ENCODE results near the gene PTPN7. TPM values are rescaled to one million over a fixed set of nuclear protein-coding genes. Genes with fewer than 3 reads are reported as not detected.

The PTPN7 gene
- total RNA-seq, 1 donor from 2014 or later: 0.75 TPM

DNA sequence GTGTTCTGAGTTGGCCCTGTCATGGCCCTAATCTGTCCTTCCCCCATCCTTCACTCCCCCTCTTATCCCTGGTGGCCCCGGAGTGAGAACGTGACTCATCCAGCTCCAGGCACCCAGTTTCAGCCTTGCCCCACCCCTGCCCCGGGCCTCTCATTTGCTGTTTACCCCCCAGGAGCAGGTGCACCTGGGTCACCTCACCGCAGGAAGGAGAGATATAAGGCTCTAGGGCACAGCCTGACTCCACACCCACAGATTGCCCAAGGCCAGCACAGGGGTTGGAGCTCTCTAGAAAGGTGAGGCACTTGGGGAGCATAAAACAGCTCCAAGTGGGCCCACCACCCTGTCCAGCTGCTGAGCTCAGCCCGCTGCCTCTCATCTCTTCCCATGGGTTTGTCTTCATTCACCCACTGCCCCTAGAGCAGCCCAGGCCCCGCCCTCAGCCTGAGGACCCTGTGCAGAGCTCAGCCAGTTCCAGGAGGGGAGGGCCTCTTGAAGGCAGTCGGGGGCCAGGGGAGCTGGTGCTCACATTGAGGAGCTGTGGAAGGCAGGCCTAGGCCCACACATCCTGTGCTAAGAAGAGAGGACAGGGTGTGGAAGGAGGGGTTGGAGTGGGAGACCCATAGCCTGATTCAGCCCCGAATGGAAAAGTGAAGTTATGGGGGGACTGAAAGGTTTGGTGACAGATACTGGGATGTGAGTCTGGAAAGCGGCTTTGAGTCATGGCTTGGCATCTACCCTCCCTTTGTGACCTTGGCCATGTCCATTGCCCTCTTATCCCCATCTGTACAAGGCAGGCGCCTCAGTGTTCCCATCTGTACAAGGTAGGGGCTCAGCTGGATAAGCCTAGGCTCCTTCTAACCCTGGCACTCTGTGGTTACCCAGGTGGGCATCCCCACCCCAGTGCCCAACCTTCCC is 53.8 kb downstream of the PTPN7 start:
- H3K4me1 Mint-ChIP-seq (ENCODE audit: low read depth, unreplicated experiment): peaks cover 13% of the 10 kb centered on the region
- no peak for FAIRE-seq
- no peak overlapping the region for H3K4me3 Mint-ChIP-seq (ENCODE audit: unreplicated experiment)

GRCh38 chr1:202105571-202106339 is 54.6 kb downstream of the PTPN7 start:
- H2AFZ ChIP-seq (ENCODE audit: low read depth, low read length): peak overlapping the region; percentile 75
- peak; percentile 76 for DNase-seq (ENCODE audit: low read depth)
- peaks cover 6% of the 10 kb centered on the region for H3K27me3 Mint-ChIP-seq (ENCODE audit: low read depth, unreplicated experiment)
- H3K4me1 Mint-ChIP-seq (ENCODE audit: low read depth, unreplicated experiment): peaks cover 13% of the 10 kb centered on the region
- peak overlapping the region; percentile 62 for H3K4me3 Mint-ChIP-seq (ENCODE audit: unreplicated experiment)
- H4K20me1 ChIP-seq (ENCODE audit: insufficient read depth, low read length): no peaks in the 10 kb centered on the region
- H3K27ac ChIP-seq (ENCODE audit: low read depth, low read length): peak overlapping the region; percentile 68
- peaks cover 27% of the 10 kb centered on the region for H3K4me1 ChIP-seq (ENCODE audit: insufficient read depth, low read length)
- H3K4me2 ChIP-seq (ENCODE audit: low read length): peak overlapping the region; percentile 70
- H3K4me3 ChIP-seq (ENCODE audit: insufficient read depth, low read depth, low read length): no peak overlapping the region
- no peaks in the 10 kb centered on the region for H3K9me3 ChIP-seq (ENCODE audit: insufficient read depth, low read depth, low read length)
- no peaks in the 10 kb centered on the region for H3K27me3 ChIP-seq (ENCODE audit: insufficient read depth, low read length)
- H3K36me3 Mint-ChIP-seq (ENCODE audit: low read depth, unreplicated experiment): no peaks in the 10 kb centered on the region
- peak overlapping the region; percentile 46 for H3K9ac ChIP-seq (ENCODE audit: low read length)
- H3K9me3 Mint-ChIP-seq (ENCODE audit: unreplicated experiment): no peaks in the 10 kb centered on the region
- TF ChIP-seq EZH2 (IDR thresholded peaks at IDR 0.05; ENCODE audit: insufficient read depth, low read length): no peak
- no peak for TF ChIP-seq CTCF (IDR thresholded peaks at IDR 0.05; ENCODE audit: insufficient read depth, low read depth, low read length)
- H3K27ac Mint-ChIP-seq (ENCODE audit: unreplicated experiment): peak overlapping the region; percentile 75
- FAIRE-seq: no peak
- H3K79me2 ChIP-seq (ENCODE audit: insufficient read depth, low read length): no peaks in the 10 kb centered on the region
- no peaks in the 10 kb centered on the region for H3K36me3 ChIP-seq (ENCODE audit: insufficient read depth, low read length)

More for the DNA sequence above, 53.8 kb downstream of the PTPN7 start:
- Histone ChIP-seq H4K20me1 (ENCODE audit: insufficient read depth, low read length) (no peaks in the 10 kb centered on the region), H2AFZ (ENCODE audit: low read depth, low read length) (no peak overlapping the region), H3K27ac (ENCODE audit: low read depth, low read length) (no peak overlapping the region), H3K9me3 (ENCODE audit: insufficient read depth, low read depth, low read length) (no peaks in the 10 kb centered on the region), H3K4me1 (ENCODE audit: insufficient read depth, low read length) (peaks cover 27% of the 10 kb centered on the region), H3K9ac (ENCODE audit: low read length) (no peak overlapping the region), H3K4me3 (ENCODE audit: insufficient read depth, low read depth, low read length) (no peak overlapping the region), H3K36me3 (ENCODE audit: insufficient read depth, low read length) (no peaks in the 10 kb centered on the region), H3K79me2 (ENCODE audit: insufficient read depth, low read length) (no peaks in the 10 kb centered on the region), H3K4me2 (ENCODE audit: low read length) (no peak overlapping the region), H3K27me3 (ENCODE audit: insufficient read depth, low read length) (no peaks in the 10 kb centered on the region)
- no peak for DNase-seq (ENCODE audit: low read depth)
- H3K27me3 Mint-ChIP-seq (ENCODE audit: low read depth, unreplicated experiment): peaks cover 9% of the 10 kb centered on the region
- TF ChIP-seq CTCF (IDR thresholded peaks at IDR 0.05; ENCODE audit: insufficient read depth, low read depth, low read length) (no peak), EZH2 (IDR thresholded peaks at IDR 0.05; ENCODE audit: insufficient read depth, low read length) (no peak)
- no peak overlapping the region for H3K27ac Mint-ChIP-seq (ENCODE audit: unreplicated experiment)
- H3K36me3 Mint-ChIP-seq (ENCODE audit: low read depth, unreplicated experiment): no peaks in the 10 kb centered on the region
- H3K9me3 Mint-ChIP-seq (ENCODE audit: unreplicated experiment): no peaks in the 10 kb centered on the region
